Tibial nerve (tissue), 3 donors: ENCODE results near the gene GRIK4.

ENCODE experiments used
- CTCF ChIP-seq, 5 experiments: fragments of 200-600 bp in 3 of 5; fragments of 450-650 bp in 2 of 5; sonication (generic) in 3 of 5; IDR thresholded peaks; one replicate each; pipeline ENCODE4 v1.5.1; 2016 to 2019; ENCODE audit warnings: antibody characterized with exemption in 5 of 5, mild to moderate bottlenecking in 3 of 5, moderate library complexity in 2 of 5
- POLR2A ChIP-seq, 2 donors: fragments of 450-650 bp; IDR thresholded peaks; one replicate each; pipeline ENCODE4 v1.6.1; 2017; ENCODE audit warnings: antibody characterized with exemption in 2 of 2, mild to moderate bottlenecking in 2 of 2, moderate library complexity in 2 of 2

DNA sequence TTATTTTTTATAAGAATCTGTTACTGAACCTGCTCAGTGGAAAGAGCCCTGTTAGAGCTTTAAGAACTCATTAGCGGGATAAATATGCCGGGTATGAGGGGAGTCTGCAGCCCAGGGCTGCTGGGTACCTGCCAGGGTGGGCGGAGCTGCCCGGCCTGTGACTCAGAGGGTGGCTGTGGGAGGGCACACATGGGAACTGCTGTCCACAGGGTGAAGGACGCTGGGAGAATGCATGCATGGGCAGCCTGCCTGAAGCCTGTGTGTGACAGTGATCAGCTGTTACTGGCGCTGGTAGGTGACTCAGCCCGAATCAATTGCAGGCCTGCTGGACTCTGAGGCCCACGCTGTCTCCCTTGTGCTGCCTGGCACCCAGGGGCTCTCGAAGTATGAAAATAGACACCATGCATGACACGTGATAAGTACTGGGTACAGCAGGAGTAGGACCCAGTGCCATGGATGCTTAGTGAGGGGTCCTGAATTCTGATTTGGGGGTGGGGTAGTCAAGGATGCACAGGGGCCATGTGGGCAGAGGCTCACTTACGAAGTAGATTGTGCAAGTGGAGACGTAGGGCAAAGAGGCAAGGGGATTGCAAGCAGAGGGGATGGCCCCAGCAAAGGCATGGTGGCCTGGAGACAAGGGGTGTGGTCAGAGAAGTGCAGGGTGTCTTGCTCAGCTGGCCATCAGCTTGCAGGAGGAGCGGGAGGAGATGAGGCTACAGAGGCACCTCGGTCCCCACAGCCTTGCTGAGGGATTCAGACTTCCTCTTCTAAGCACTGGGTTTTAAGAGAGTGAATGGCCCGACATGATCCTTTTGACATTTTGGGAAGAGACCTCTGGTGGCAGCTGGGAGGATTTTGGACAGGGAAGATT lies 36.5 kb downstream of the GRIK4 start:
- TF ChIP-seq CTCF (IDR thresholded peaks at IDR 0.05) (peak in 1 of 5 experiments; percentile 7), POLR2A (IDR thresholded peaks at IDR 0.05) (no peak)
